GM18498 (cell line): ENCODE measurements around the gene SCGB1C2.
"Not testable (repeated sequence)": the region's sequence is repeated elsewhere in the genome, so short reads cannot be mapped to it uniquely, and the experiment has no call there.

ENCODE experiments used
- ATAC-seq: cut with Tn5 transposase; IDR thresholded peaks from one replicate; pipeline ENCODE4 v1.9.1; 2021; ENCODE audit warnings: mild to moderate bottlenecking, moderate library complexity; ENCODE audit not compliant: unreplicated experiment

The SCGB1C2 gene

DNA sequence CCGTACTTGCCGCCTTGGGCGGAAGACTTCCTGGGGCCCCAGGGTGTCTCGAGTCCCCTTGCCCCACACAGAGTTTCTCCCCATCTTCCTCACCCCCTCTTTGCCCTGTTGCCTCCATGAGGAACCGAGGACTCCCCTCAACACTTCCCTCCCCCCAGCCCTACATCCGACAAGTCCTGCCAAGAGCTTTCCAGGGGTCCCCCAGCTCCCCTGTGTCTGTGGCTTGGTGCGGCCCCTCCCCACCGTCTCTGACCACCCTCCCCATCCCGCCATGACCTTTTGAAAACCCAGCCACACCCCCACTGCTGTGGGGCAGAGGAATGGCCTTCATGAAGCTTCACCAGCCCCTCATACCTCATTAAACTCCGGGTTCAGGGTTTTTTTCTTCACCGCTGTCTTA lies 11.4 kb downstream of the SCGB1C2 start:
- no peak for ATAC-seq

DNA sequence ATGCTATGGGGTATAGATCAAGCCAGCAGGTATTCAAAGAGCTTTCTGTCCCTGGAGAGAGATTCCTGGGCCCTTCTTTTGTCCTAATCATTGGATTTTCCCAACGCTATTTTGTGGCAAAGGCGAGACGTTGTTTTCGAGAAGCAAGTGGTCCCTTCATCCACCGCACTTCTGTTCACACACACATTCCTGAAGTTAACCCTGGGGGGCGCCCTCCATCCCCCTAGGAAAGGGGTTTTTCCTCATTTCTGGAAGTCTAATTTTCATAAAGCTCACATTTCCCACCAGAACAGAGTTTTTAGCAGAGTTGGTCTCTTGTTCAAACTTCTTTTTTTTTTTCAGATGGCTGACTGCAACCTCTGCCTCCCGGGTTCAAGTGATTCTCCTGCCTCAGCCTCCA lies 11.9 kb downstream of the SCGB1C2 start:
- no peak for ATAC-seq

DNA sequence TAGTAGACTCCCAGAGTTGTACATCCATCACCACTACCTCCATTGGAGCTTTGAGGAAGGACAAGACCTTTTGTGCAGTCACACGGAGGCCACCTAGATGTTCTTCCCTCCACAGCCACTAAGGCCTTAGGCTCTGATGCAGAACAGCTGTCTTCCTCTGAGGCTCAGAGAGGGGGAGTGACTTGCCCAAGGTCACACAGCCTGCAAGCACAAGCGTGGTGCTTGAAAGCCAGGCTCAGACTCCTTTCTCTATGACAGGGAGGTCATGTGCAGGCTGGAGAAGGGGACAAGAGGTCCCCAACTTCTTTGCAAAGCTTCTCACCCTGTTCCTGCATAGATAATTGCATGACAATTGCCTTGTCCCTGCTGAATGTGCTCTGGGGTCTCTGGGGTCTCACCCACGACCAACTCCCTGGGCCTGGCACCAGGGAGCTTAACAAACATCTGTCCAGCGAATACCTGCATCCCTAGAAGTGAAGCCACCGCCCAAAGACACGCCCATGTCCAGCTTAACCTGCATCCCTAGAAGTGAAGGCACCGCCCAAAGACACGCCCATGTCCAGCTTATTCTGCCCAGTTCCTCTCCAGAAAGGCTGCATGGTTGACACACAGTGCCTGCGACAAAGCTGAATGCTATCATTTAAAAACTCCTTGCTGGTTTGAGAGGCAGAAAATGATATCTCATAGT lies 12.7 kb downstream of the SCGB1C2 start:
- no peak for ATAC-seq

DNA sequence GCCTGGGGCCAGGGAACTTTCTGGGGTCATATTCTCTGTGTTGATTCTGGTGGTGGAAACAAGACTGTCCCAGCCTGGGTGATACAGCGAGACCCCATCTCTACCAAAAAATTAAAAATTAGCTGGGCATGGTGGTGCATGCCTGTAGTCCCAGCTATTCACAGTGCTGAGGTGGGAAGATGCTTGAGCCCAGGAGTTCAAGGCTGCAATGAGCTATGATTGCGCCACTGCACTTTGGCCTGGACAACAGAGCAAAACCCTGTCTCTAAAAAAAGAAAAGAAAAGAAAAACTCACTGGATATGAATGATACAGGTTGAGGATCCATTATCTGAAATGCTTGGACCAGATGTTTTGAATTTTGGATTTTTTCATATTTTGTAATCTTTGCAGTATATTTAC lies 13.6 kb downstream of the SCGB1C2 start:
- no peak for ATAC-seq

DNA sequence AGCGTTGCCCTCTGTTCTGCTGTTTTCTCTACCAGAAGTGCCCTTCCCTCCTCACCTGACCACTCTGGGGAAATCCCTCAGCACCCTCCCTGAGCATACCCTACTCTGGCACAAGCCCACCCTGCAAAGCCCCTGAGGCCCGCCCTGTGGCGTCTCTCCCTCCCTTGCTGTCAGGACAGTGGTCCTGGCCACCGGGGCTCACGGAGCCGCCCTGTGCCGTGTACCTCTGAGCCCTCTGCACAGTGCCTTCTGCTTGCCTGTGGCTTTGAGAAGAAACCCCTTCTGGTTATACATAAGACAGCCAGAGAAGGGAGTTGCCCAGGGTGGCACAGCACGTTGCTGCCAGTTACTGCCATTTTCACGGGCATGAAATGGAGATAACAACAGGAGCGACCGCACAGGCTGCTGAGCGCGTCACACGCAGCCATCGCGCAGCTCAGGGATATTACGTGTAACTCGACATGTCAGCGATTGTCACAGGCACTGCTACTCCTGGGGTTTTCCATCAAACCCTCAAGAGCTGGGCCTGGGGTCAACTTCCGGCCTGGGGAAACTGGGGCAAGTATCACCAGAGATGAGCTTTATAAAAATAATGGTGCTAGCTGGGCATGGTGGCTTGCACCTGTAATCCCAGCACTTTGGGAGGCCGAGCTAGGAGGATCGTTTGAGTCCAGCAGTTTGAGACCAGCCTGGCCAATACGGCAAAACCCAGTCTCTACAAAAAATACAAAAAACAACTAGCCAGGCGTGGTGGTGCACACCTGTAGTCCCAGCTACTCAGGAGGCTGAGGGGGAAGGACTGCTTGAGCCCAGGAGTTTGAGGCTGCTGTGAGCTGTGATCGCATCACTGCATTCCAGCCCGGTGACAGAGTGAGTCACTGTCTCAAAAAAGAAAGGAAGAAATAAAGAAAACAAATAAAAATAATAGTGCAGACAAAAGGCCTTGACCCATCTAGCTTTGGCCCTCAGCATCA lies 14.8 kb downstream of the SCGB1C2 start:
- no peak for ATAC-seq

DNA sequence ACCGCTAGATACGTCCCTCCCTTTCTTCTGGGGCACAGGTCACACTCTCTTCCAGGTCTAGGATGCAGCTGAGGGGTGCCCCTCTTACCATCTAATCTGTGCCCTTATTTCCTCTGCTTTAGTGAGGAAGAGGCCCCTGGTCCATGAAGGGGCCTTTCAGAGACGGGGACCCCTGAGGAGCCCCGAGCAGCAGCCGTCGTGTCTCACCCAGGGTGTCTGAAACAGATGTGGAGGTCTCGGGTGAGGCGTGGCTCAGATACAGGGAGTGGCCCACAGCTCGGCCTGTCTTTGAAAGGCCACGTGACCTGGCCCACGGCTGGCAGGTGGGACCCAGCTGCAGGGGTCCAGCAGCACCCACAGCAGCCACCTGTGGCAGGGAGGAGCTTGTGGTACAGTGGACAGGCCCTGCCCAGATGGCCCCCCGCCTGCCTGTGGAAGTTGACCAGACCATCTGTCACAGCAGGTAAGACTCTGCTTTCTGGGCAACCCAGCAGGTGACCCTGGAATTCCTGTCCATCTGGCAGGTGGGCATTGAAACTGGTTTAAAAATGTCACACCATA lies 15.6 kb downstream of the SCGB1C2 start:
- ATAC-seq, result no peak

DNA sequence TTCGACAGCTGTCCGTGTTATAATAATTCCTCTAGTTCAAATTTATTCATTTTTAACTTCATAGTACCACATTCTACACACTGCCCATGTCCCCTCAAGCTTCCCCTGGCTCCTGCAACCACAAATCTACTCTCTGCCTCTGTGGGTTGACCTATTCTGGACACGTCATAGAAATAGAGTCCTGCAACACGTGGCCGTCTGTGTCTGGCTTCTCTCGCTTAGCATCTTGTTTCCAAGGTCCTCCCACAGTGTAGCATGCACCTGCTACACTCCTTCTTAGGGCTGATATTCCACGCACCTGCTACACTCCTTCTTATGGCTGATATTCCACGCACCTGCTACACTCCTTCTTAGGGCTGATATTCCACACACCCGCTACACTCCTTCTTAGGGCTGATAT lies 16.5 kb downstream of the SCGB1C2 start:
- no peak for ATAC-seq

DNA sequence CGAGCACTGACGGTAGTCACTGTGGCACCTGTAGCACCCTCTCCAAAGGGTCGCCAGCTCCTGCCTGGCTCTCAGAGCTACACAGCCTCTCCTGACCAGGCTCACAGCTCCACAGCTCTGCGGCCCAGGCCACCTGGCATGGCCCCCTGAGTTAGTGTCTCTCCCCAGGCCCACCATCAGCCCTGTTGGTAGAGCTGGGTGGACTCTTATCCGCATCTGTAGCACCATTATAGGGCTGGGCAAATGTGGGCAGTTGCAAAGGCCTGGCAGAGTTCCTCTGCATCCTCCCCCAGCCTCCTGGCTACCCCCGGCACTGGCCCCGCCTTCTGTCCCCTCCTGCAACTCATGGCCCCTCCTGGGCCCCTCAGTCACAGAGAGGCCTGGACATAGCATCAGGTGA lies 18.2 kb downstream of the SCGB1C2 start:
- no peak for ATAC-seq

DNA sequence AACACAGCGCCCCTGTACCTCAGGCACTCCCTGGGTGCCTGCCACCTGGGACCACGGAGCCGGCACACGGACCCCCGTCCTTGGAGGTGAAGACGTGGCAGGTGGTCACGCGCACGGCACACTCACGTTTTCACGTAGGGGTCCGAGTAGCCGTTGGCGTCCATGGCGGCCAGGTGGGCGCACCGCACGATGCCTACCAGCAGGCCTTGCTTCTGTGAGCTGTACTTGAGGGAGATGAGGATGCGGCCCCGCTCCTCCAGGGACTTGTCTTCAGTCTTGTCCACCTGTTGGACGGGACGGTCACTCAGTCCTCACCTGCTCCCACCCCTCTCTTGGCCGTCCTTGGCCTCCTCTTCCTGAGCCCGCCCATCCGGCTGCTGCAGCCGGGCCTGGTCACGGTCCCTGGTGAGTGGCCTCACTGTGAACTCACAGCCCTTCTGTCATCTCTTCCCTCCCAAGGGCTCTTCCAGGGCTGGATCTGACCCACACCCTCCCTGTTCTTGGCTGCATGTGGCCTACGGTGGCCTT lies 18.8 kb downstream of the SCGB1C2 start:
- ATAC-seq, result no peak

DNA sequence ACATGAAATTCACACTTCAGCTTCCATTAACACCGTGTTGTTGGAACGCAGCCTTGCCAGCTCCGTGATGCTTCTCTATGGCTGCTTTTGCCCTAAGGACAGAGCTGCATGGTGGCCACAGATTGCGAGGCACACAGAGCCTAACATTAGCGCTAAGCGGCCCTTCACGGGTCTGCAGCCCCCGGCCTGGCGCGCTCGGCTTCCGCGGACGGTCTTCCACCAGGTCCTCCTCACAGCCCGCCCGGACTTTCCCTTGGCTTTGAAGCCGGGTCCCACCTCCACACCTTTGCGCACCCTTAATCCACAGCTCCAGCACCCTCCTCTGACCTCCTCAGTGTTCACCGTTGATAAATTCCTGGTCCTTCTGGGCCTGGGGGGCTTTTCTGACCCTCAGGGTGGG lies 19.6 kb downstream of the SCGB1C2 start:
- no peak for ATAC-seq

DNA sequence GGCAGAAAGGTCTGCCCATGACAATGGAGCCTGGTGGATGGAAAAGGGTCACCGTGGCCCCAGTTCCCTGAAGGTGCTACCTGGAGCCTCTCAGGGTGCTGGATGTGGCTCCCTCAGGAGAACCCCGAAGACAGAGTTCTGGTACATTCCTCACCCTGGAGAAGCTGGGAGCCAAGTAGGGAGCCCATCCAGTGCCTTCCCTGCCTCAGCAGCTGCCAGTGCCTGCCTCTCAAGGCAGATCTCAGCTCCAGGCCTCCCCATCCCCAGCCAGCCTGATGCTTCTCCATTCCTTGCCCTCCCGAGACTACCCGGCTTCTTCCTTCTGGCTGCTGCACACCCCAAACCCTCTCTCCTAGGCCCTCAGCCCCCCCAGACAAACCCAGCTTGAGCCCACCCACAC lies 20.5 kb downstream of the SCGB1C2 start:
- ATAC-seq, result no peak

DNA sequence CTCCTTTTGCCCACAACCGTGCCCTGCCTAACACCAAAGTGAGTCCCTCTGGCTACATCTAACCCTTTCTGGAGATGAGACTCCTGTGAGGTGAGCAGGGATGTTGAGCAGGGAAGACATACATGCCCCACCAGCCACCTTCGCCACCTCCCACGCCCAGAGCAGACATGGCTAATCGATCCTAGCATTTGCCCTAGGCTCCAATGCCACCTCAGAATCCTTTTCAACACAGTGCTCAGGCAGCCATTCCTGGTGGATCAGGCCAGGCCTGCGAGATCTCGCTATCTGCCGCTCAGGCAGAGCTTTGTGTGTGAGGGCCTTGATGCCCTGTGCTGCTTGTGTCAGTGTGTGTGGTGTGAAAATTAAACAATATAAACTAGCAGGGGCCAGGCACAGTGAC lies 21.0 kb downstream of the SCGB1C2 start:
- ATAC-seq, result no peak

DNA sequence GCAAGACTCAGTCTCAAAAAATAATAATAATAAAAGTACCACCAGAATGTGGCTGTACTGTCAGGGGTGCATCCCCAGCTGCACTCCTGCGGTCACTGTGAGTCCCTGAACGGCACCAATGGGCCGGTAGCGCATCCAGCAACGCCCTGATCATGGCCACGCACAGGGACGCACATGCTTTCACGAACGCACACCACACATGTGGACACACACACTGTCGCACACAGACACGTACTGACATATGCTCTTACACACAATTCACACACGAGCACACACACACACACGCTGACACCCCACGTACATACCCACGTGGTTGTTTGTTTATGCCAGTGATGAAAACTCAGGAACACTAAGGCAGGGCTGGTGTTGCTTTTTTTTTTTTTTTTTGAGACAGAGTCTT lies 22.2 kb downstream of the SCGB1C2 start:
- no peak for ATAC-seq

DNA sequence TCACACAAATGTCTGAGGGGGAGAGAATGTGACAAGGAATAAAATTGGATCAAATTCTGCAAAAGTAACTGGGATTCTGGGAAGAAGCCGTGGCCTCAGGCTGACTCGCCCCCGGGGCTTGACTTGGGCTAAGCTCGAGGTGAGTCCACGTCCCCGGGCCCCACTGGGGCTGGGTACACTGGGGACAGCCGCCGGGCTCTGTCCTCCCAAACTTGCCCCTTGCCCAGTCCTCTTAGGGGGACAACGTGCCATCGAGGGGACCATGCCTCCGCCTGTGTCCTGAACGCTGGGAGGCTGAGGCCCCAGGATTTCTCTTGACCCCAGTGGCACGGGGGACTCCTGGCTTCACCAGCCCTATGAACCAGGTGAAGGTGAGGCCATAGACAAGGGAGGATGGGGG lies 23.0 kb downstream of the SCGB1C2 start:
- no peak for ATAC-seq

DNA sequence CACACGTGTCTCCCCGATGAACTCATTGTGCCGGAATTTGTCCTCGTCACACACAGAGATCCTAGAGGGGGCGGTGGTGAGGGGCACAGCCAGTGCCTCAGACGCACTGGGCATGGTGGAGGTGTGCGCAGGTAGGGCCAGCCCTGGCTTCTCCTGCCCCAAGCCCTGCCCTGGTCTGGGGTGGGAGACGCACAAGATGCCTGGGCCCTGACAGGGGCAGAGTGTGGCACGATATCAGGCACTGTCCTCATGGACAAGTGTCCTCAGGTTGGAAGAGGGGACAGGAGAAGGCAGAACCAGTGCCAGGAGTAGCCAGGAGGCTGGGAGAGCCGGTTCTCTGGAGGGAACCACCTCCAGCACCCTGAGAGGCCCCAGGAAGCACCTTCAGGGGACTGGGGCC lies 24.1 kb downstream of the SCGB1C2 start:
- no peak for ATAC-seq

DNA sequence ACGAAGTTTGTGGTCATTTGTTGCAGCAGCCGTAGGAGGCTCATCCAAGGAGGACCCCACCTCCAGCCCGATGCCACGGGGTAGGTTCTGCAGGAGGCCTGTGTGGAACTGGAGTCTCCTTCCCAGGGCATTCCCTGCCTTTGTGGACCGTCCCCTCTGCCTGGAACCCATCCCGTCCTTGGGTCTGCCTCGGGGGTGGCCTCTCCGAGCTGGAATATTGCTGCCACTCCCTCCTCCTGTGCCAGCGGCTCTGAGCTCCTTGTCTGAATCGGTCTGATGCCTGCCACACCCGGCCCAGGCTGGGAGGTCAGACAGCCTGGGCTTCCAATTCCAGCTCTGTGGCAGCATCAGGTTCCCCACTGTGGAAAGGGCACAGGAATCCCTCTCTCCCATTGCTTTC lies 25.3 kb downstream of the SCGB1C2 start:
- no peak for ATAC-seq

DNA sequence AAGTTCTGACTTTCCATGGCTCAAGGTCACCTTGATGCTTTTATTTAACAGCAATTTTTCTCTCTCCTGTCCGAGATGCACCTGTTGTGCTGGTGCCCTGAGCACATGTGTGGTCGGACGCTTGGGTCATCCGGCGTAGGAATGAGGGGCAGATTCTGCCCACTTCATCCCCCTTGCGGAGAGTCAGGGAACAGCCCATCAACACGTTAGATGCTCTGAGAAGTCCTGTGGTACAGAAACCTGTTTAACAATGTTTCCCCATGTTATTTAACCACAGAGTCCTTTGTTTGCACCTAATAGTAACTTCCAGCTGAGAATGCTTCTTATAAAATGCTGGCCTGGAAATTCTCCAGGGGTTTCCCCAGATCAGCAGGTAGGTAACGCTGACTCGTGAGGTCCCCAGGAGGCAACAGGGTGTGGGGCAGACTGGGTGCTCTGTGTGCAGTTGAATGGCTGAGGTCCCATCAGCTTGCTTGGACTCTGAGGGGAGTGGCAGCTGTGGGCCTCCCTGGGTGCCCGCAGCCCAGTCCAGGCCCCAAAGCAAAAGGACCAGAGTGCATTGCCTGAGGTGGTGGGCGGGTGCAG lies 26.2 kb downstream of the SCGB1C2 start:
- no peak for ATAC-seq

DNA sequence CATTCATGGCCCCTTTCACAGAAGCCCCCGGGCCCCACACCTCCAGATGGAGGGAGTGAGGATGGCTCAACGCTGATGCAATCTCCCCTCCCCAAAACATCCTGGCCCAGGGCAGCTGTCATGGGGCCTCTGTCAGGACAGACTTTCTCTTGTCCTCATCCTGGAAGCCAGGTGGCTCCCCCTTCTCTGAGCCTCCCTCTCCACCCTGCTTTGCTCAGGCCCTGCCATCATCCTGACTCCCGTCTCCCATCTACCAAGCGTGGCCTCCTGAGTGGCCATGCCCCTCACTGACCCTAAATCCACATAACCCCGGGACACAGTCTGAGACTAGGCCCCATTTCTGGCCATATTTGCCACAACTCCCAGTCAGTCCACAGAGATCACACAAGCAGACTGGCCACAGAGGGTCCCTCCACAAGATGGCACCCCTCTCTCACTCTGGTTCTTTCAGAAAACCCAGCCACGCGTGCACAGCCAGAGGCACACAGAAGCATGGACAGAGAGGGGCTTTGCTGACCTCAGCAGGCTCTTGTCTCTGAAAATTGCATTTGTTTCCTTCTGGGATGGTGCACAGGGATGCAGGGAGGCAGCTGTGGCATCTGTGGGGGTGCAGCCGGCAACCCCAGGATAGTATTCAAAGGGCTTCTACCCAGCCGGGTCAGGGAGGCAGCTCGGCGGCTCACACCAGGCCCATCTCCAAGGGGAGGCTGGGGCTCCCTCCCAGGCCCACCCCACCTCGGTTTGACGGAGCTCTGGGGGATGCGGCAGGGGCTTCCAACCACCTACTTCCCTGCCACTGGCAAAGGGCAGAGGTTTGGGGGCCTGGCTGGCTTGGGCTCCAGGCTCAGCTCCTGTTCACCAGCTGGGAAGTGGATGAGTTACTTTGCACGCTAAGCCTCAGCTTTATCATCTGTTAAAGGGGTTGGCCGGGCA lies 27.2 kb downstream of the SCGB1C2 start:
- ATAC-seq, result no peak

DNA sequence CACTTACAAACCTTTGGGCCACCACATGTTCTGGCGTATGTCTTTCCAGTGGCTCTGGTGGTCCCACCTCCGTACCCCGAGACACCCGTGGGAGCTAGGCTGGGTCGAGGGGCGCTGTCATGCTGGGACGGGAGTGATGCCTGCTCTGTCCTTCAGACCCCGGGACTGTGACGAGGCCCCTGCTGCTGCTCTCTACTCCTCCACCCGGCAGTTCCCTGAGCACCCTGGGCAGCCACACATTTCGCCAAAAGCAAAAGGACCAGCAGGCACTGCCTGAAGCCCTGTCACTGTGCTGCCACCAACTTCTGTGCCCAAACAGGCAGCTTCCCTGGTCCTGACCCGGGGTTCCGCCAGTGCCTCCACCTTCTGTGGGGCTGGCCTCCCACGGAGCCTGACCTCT lies 28.6 kb downstream of the SCGB1C2 start:
- no peak for ATAC-seq

DNA sequence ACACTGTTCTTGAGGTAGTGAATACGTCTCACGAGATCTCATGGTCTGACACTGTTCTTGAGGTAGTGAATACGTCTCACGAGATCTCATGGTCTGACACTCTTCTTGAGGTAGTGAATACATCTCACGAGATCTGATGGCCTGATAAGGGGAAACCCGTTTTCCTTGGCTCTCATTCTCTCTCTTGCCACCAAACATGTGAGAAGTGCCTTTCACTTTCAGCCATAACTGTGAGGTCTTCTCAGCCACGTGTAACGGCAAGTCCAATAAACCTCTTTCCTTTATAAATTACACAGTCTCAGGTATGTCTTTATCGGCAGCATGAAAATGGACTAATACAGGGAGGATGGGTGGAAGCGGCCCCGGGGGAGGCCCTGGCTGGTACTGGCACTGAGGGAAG lies 31.2 kb downstream of the SCGB1C2 start:
- ATAC-seq, result not testable (repeated sequence)
